Measurements from ENCODE around the gene STAU1.
"Not testable (repeated sequence)": the region's sequence is repeated elsewhere in the genome, so short reads cannot be mapped to it uniquely, and the experiment has no call there.

The STAU1 gene

GRCh38 chr20:49165611-49166010 is 22.5 kb downstream of the STAU1 start:
- DNase-seq (ENCODE audit: low read depth in 2 of 2), result no peak

GRCh38 chr20:49163696-49164095 is 24.4 kb downstream of the STAU1 start:
- DNase-seq (ENCODE audit: low read depth in 2 of 2), result no peak

GRCh38 chr20:49161428-49162152 is 26.5 kb downstream of the STAU1 start:
- DNase-seq (ENCODE audit: low read depth in 2 of 2), result no peak

GRCh38 chr20:49160057-49160929 is 27.8 kb downstream of the STAU1 start:
- DNase-seq (ENCODE audit: low read depth in 2 of 2), result no peak

- DNase-seq (ENCODE audit: low read depth in 2 of 2), result no peak
Measured at GRCh38 chr20:49157146-49157545, 31.0 kb downstream of the STAU1 start.

- DNase-seq (ENCODE audit: low read depth in 2 of 2), result no peak
Measured at GRCh38 chr20:49156481-49156880, 31.7 kb downstream of the STAU1 start.

- DNase-seq (ENCODE audit: low read depth in 2 of 2), result no peak
Measured at GRCh38 chr20:49151436-49151835, 36.7 kb downstream of the STAU1 start.

- peak in 1 of 2 experiments; percentile 11 for DNase-seq (ENCODE audit: low read depth in 2 of 2)
Measured at GRCh38 chr20:49149281-49150045, 38.7 kb downstream of the STAU1 start.

GRCh38 chr20:49148601-49149000 is 39.5 kb downstream of the STAU1 start:
- no peak for DNase-seq (ENCODE audit: low read depth in 2 of 2)

- DNase-seq (ENCODE audit: low read depth in 2 of 2), result no peak
Measured at GRCh38 chr20:49147296-49147695, 40.8 kb downstream of the STAU1 start.

GRCh38 chr20:49146442-49147225 is 41.5 kb downstream of the STAU1 start:
- DNase-seq (ENCODE audit: low read depth in 2 of 2), result no peak

GRCh38 chr20:49140834-49141233 is 47.3 kb downstream of the STAU1 start:
- no peak for DNase-seq (ENCODE audit: low read depth in 2 of 2)

GRCh38 chr20:49140411-49140810 is 47.7 kb downstream of the STAU1 start:
- DNase-seq (ENCODE audit: low read depth in 2 of 2), result no peak

GRCh38 chr20:49138431-49138830 is 49.7 kb downstream of the STAU1 start:
- DNase-seq (ENCODE audit: low read depth in 2 of 2), result no peak

- no peak for DNase-seq (ENCODE audit: low read depth in 2 of 2)
Measured at GRCh38 chr20:49136817-49137571, 51.1 kb downstream of the STAU1 start.

- DNase-seq (ENCODE audit: low read depth in 2 of 2), result not testable (repeated sequence)
Measured at GRCh38 chr20:49134797-49135196, 53.3 kb downstream of the STAU1 start.

GRCh38 chr20:49133571-49133970 is 54.6 kb downstream of the STAU1 start:
- no peak for DNase-seq (ENCODE audit: low read depth in 2 of 2)

GRCh38 chr20:49132995-49133478 is 55.1 kb downstream of the STAU1 start:
- DNase-seq (ENCODE audit: low read depth in 2 of 2), result peak; percentile 32 to 34

- no peak for DNase-seq (ENCODE audit: low read depth in 2 of 2)
Measured at GRCh38 chr20:49123982-49124381, 64.2 kb downstream of the STAU1 start.

- no peak for DNase-seq (ENCODE audit: low read depth in 2 of 2)
Measured at GRCh38 chr20:49122920-49123319, 65.2 kb downstream of the STAU1 start.

- no peak for DNase-seq (ENCODE audit: low read depth in 2 of 2)
Measured at GRCh38 chr20:49119988-49120387, 68.1 kb downstream of the STAU1 start.
